GM21723 (cell line): ENCODE measurements around the gene GSAP.
"Not testable (repeated sequence)": the region's sequence is repeated elsewhere in the genome, so short reads cannot be mapped to it uniquely, and the experiment has no call there.

Experiments
- ATAC-seq: cut with Tn5 transposase; IDR thresholded peaks from one replicate; pipeline ENCODE4 v1.9.1; 2021; ENCODE audit warnings: mild to moderate bottlenecking, moderate library complexity; ENCODE audit not compliant: unreplicated experiment

GSAP gene

GRCh38 chr7:77415823-77416620 lies at the start of gene GSAP:
Gene GSAP, minus strand, starts transcription at chr7:77416349. Its CDS starts 28 bp downstream, at chr7:77416321.
- ATAC-seq = peak; percentile 48

- no peak for ATAC-seq
These were observed 49.1 kb upstream of the GSAP start for GRCh38 chr7:77465256-77465655.

GRCh38 chr7:77464589-77464988 lies 48.4 kb upstream of the GSAP start:
- peak; percentile 57 for ATAC-seq

GRCh38 chr7:77463632-77464031 lies 47.5 kb upstream of the GSAP start:
- ATAC-seq = peak; percentile 56

- no peak for ATAC-seq
These were observed 45.7 kb upstream of the GSAP start for GRCh38 chr7:77461842-77462241.

- no peak for ATAC-seq
These were observed 45.1 kb upstream of the GSAP start for GRCh38 chr7:77461246-77461645.

- ATAC-seq = no peak
These were observed 43.9 kb upstream of the GSAP start for GRCh38 chr7:77460057-77460486.

- no peak for ATAC-seq
These were observed 43.2 kb upstream of the GSAP start for GRCh38 chr7:77459311-77459726.

- ATAC-seq = no peak
These were observed 42.6 kb upstream of the GSAP start for GRCh38 chr7:77458786-77459185.

- ATAC-seq = no peak
These were observed 41.6 kb upstream of the GSAP start for GRCh38 chr7:77457779-77458178.

GRCh38 chr7:77456696-77457095 lies 40.5 kb upstream of the GSAP start:
- ATAC-seq = no peak

- no peak for ATAC-seq
These were observed 39.2 kb upstream of the GSAP start for GRCh38 chr7:77455321-77455720.

- ATAC-seq = no peak
These were observed 38.7 kb upstream of the GSAP start for GRCh38 chr7:77454802-77455201.

- no peak for ATAC-seq
These were observed 37.4 kb upstream of the GSAP start for GRCh38 chr7:77453531-77453930.

GRCh38 chr7:77451950-77452349 lies 35.8 kb upstream of the GSAP start:
- not testable (repeated sequence) for ATAC-seq

GRCh38 chr7:77450613-77451012 lies 34.5 kb upstream of the GSAP start:
- ATAC-seq = no peak

- no peak for ATAC-seq
These were observed 33.9 kb upstream of the GSAP start for GRCh38 chr7:77450054-77450453.

- no peak for ATAC-seq
These were observed 31.5 kb upstream of the GSAP start for GRCh38 chr7:77447616-77448015.

GRCh38 chr7:77444123-77444522 lies 28.0 kb upstream of the GSAP start:
- no peak for ATAC-seq

- ATAC-seq = no peak
These were observed 26.9 kb upstream of the GSAP start for GRCh38 chr7:77443042-77443441.

GRCh38 chr7:77442636-77443035 lies 26.5 kb upstream of the GSAP start:
- no peak for ATAC-seq

- no peak for ATAC-seq
These were observed 24.9 kb upstream of the GSAP start for GRCh38 chr7:77441046-77441445.

- ATAC-seq = no peak
These were observed 23.4 kb upstream of the GSAP start for GRCh38 chr7:77439572-77439971.
